Measurements from ENCODE around the gene TPPP2.
A peak's percentile ranks its signal among the peaks of the same experiment; 100 is the strongest.
"Not testable (repeated sequence)": the region's sequence is repeated elsewhere in the genome, so short reads cannot be mapped to it uniquely, and the experiment has no call there.

TPPP2 gene

GRCh38 chr14:21029917-21030316 lies at the start of gene TPPP2:
TSS of gene TPPP2 (plus strand) at chr14:21030217. CDS start at chr14:21030582, 365 bp downstream.
- no peak for DNase-seq (ENCODE audit: low spot score)

GRCh38 chr14:20980906-20981305 lies 49.1 kb upstream of the TPPP2 start:
- DNase-seq (ENCODE audit: low spot score) = no peak

- DNase-seq (ENCODE audit: low spot score) = no peak
Measured at GRCh38 chr14:20982646-20983369, 47.2 kb upstream of the TPPP2 start.

- not testable (repeated sequence) for DNase-seq (ENCODE audit: low spot score)
Measured at GRCh38 chr14:20985650-20986049, 44.4 kb upstream of the TPPP2 start.

- DNase-seq (ENCODE audit: low spot score) = no peak
Measured at GRCh38 chr14:20986811-20987210, 43.2 kb upstream of the TPPP2 start.

- peak; percentile 14 for DNase-seq (ENCODE audit: low spot score)
Measured at GRCh38 chr14:20988717-20989470, 41.1 kb upstream of the TPPP2 start.

GRCh38 chr14:20989471-20989786 lies 40.6 kb upstream of the TPPP2 start:
- DNase-seq (ENCODE audit: low spot score) = no peak

- DNase-seq (ENCODE audit: low spot score) = peak; percentile 91
Measured at GRCh38 chr14:20989787-20990600, 40.0 kb upstream of the TPPP2 start, which contains the start of gene METTL17. TSS of gene METTL17 (plus strand) at chr14:20989980. CDS start at chr14:20990003, 23 bp downstream.

GRCh38 chr14:20996521-20996920 lies 33.5 kb upstream of the TPPP2 start:
- no peak for DNase-seq (ENCODE audit: low spot score)

- DNase-seq (ENCODE audit: low spot score) = no peak
Measured at GRCh38 chr14:20997115-20997514, 32.9 kb upstream of the TPPP2 start.

GRCh38 chr14:20997564-20997963 lies 32.5 kb upstream of the TPPP2 start:
- DNase-seq (ENCODE audit: low spot score) = no peak

- DNase-seq (ENCODE audit: low spot score) = no peak
Measured at GRCh38 chr14:20998139-20998538, 31.9 kb upstream of the TPPP2 start.

GRCh38 chr14:20998674-20999366 lies 31.2 kb upstream of the TPPP2 start, which contains the start of gene SLC39A2:
TSS of gene SLC39A2 (plus strand) at chr14:20999293. CDS start at chr14:20999447, 154 bp downstream.
- no peak for DNase-seq (ENCODE audit: low spot score)

GRCh38 chr14:20999591-20999990 lies 30.4 kb upstream of the TPPP2 start:
- no peak for DNase-seq (ENCODE audit: low spot score)

GRCh38 chr14:21001218-21001617 lies 28.8 kb upstream of the TPPP2 start:
- no peak for DNase-seq (ENCODE audit: low spot score)

GRCh38 chr14:21003788-21004346 lies 26.1 kb upstream of the TPPP2 start:
- DNase-seq (ENCODE audit: low spot score) = no peak

- DNase-seq (ENCODE audit: low spot score) = not testable (repeated sequence)
Measured at GRCh38 chr14:21009721-21010120, 20.3 kb upstream of the TPPP2 start.

GRCh38 chr14:21011136-21011535 lies 18.9 kb upstream of the TPPP2 start:
- no peak for DNase-seq (ENCODE audit: low spot score)

- peak; percentile 84 for DNase-seq (ENCODE audit: low spot score)
Measured at GRCh38 chr14:21014761-21015190, 15.2 kb upstream of the TPPP2 start.

- DNase-seq (ENCODE audit: low spot score) = no peak
Measured at GRCh38 chr14:21015312-21015711, 14.7 kb upstream of the TPPP2 start.

- no peak for DNase-seq (ENCODE audit: low spot score)
Measured at GRCh38 chr14:21016413-21017190, 13.4 kb upstream of the TPPP2 start.
